HepG2 (cell line): Measurements from ENCODE around the gene ZNF48. TPM values are rescaled to one million over a fixed set of nuclear protein-coding genes. Genes with fewer than 3 reads are reported as not detected.

ENCODE experiments used
- AKNA ChIP-seq: sonication (generic); formaldehyde crosslinking; IDR thresholded peaks from 2 replicates; pipeline ENCODE4 v1.4.0; 2020; ENCODE audit warnings: missing genetic modification reagents, borderline replicate concordance
- ATF7-NPFF ChIP-seq: sonication (generic); formaldehyde crosslinking; IDR thresholded peaks from 2 replicates; pipeline ENCODE4 v1.8.1; 2023; ENCODE audit warnings: mild to moderate bottlenecking, low read depth, missing genetic modification reagents, moderate library complexity
- BRD4 ChIP-seq: sonication (generic); formaldehyde crosslinking; IDR thresholded peaks from 2 replicates; pipeline ENCODE4 v1.4.0; 2020; ENCODE audit warnings: missing genetic modification reagents
- GMEB2 ChIP-seq: IDR thresholded peaks from 2 replicates; pipeline ENCODE4 v1.6.1; 2016; ENCODE audit warnings: missing biosample characterization, missing genetic modification reagents, low read depth
- HNRNPH1 ChIP-seq: fragments of 200-400 bp; formaldehyde crosslinking; optimal IDR thresholded peaks from 2 replicates; pipeline ENCODE3; 2017; ENCODE audit warnings: mild to moderate bottlenecking, low read depth, low read length
- HOXA7 ChIP-seq: sonication (generic); formaldehyde crosslinking; IDR thresholded peaks from 2 replicates; pipeline ENCODE4 v1.8.1; 2022; ENCODE audit warnings: mild to moderate bottlenecking, missing genetic modification reagents, moderate library complexity
- HOXA9 ChIP-seq: sonication (generic); formaldehyde crosslinking; IDR thresholded peaks from 2 replicates; pipeline ENCODE4 v1.8.1; 2022; ENCODE audit warnings: missing genetic modification reagents, mild to moderate bottlenecking, moderate library complexity, borderline replicate concordance
- MATR3 ChIP-seq: sonication (generic); formaldehyde crosslinking; IDR thresholded peaks from 2 replicates; pipeline ENCODE4 v1.4.0; 2020; ENCODE audit warnings: missing genetic modification reagents
- PCBP1 ChIP-seq: fragments of 200-400 bp; formaldehyde crosslinking; IDR thresholded peaks from 2 replicates; pipeline ENCODE4 v1.6.1; 2017; ENCODE audit warnings: mild to moderate bottlenecking, low read depth, low read length, borderline replicate concordance
- PLRG1 ChIP-seq: fragments of 450-650 bp; conservative IDR thresholded peaks from 2 replicates; pipeline ENCODE4 v1.6.1; 2016
- RFXAP ChIP-seq: sonication (generic); formaldehyde crosslinking; IDR thresholded peaks from 2 replicates; pipeline ENCODE4 v1.4.0; 2020; ENCODE audit warnings: missing genetic modification reagents, borderline replicate concordance
- ZBTB14 ChIP-seq: sonication (generic); formaldehyde crosslinking; IDR thresholded peaks from 2 replicates; pipeline ENCODE4 v1.4.0; 2020; ENCODE audit warnings: missing genetic modification reagents
- ZGPAT ChIP-seq: IDR thresholded peaks from 2 replicates; pipeline ENCODE4 v1.6.1; 2016; ENCODE audit warnings: mild to moderate bottlenecking
- ZNF232 ChIP-seq: sonication (generic); formaldehyde crosslinking; IDR thresholded peaks from 2 replicates; pipeline ENCODE4 v1.4.0; 2020; ENCODE audit warnings: missing genetic modification reagents, borderline replicate concordance
- ZNF282 ChIP-seq: fragments of 450-650 bp; IDR thresholded peaks from 2 replicates; pipeline ENCODE4 v1.6.1; 2018; ENCODE audit not compliant: partially characterized antibody
- ZNF501 ChIP-seq: sonication (generic); formaldehyde crosslinking; IDR thresholded peaks from 2 replicates; pipeline ENCODE4 v1.5.1; 2020; ENCODE audit warnings: mild to moderate bottlenecking, moderate library complexity, missing genetic modification reagents
- ZNF629 ChIP-seq: sonication (generic); formaldehyde crosslinking; conservative IDR thresholded peaks from 2 replicates; pipeline ENCODE4 v1.5.0; 2020; ENCODE audit warnings: missing genetic modification reagents
- ZNF772 ChIP-seq: sonication (generic); formaldehyde crosslinking; IDR thresholded peaks from 2 replicates; pipeline ENCODE4 v1.5.0; 2020; ENCODE audit warnings: mild to moderate bottlenecking, missing genetic modification reagents
- ZNF878 ChIP-seq: sonication (generic); formaldehyde crosslinking; IDR thresholded peaks from 2 replicates; pipeline ENCODE4 v1.8.1; 2023; ENCODE audit warnings: mild to moderate bottlenecking, missing genetic modification reagents, moderate library complexity
- ZSCAN22 ChIP-seq: sonication (generic); formaldehyde crosslinking; IDR thresholded peaks from 2 replicates; pipeline ENCODE4 v1.4.0; 2020; ENCODE audit warnings: mild to moderate bottlenecking, missing genetic modification reagents
- polyA plus RNA-seq, 8 experiments: library from polyadenylated mRNA; depleted of rRNA in 3 of 8; stranded (reverse) in 7 of 8; unstranded in 1 of 8; fragments of >200 nt; fragmentation: Illumina TruSeq in 4 of 8; extraction: Trizol in 4 of 8; gene quantifications; 2 replicates each; pipeline versions ENCODE4 v1.2.1 to v1.2.3, GENCODE V29; 2011 to 2016; ENCODE audit warnings: low read depth in 4 of 8, missing spikeins in 1 of 8, mixed read lengths in 1 of 8; ENCODE audit not compliant: insufficient read depth in 1 of 8
- total RNA-seq, 5 experiments: library from RNA; depleted of rRNA; stranded (reverse); fragments of >200 nt; fragmentation: Illumina TruSeq; extraction: Trizol; gene quantifications; 2 replicates each; pipeline ENCODE4 v1.2.3, GENCODE V29; 2016; ENCODE audit warnings: low read depth in 1 of 5

ZNF48 gene
- total and polyA plus RNA-seq, 2 of the 13 experiments (the other 11 are each of a cell fraction or from before 2014, with no cell fraction given): 9.9 to 12.3 TPM

GRCh38 chr16:30355144-30355953, 39.9 kb upstream of the ZNF48 start, which contains the start of gene CD2BP2 (continued):
- no peak for TF ChIP-seq ZNF282
- peak; percentile 57 for TF ChIP-seq HNRNPH1
- TF ChIP-seq PCBP1: peak; percentile 99
- no peak for TF ChIP-seq PLRG1
- TF ChIP-seq ZNF501 (CRISPR knock-in tag): peak; percentile 77
- TF ChIP-seq HOXA9 (CRISPR knock-in tag): no peak
- TF ChIP-seq BRD4: peak; percentile 24
- peak; percentile 84; the same call in 1 of the 2 replicates for TF ChIP-seq ZNF232
- peak; percentile 76; the same call in 1 of the 2 replicates for TF ChIP-seq ZSCAN22 (CRISPR knock-in tag)
- TF ChIP-seq ZBTB14 (CRISPR knock-in tag): peak; percentile 56; the same call in 1 of the 2 replicates
- peak; percentile 92 for TF ChIP-seq RFXAP (CRISPR knock-in tag)
- peak; percentile 92 for TF ChIP-seq ZNF772 (CRISPR knock-in tag)
- no peak; the same call in none of the 2 replicates for TF ChIP-seq ZNF878 (CRISPR knock-in tag)
- no peak; the same call in 1 of the 2 replicates for TF ChIP-seq AKNA (CRISPR knock-in tag)
- peak; percentile 42; the same call in 1 of the 2 replicates for TF ChIP-seq ZNF629 (CRISPR knock-in tag)
- no peak for TF ChIP-seq MATR3 (CRISPR knock-in tag)
- no peak for TF ChIP-seq HOXA7
- peak; percentile 93 for TF ChIP-seq ZGPAT (CRISPR knock-in tag)
- peak; percentile 78 for TF ChIP-seq ATF7-NPFF (CRISPR knock-in tag)
- TF ChIP-seq GMEB2: no peak; the same call in 1 of the 2 replicates
